Measurements from ENCODE around the gene MPL. TPM values are rescaled to one million over a fixed set of nuclear protein-coding genes. Genes with fewer than 3 reads are reported as not detected.

MPL gene
- total RNA-seq, 2 experiments from 2014 or later, result not detected

GRCh38 chr1:43358746-43359693 is 21.4 kb downstream of the MPL start, which contains the start of gene CDC20:
CDC20 (plus strand) TSS chr1:43358981; CDS start chr1:43359216, 235 bp downstream.
- Histone ChIP-seq H3K4me3 (ENCODE audit: low read length) (peak within 1 kb of the TSS; percentile 76), H3K36me3 (ENCODE audit: insufficient read depth, low read length) (peaks cover 24% of the 10 kb centered on the region), H3K27ac (ENCODE audit: low read depth in 1 of 2, low read length in 2 of 2) (peak within 1 kb of the TSS in 1 of 2 donors; percentile 37), H3K9me3 (ENCODE audit: control insufficient read depth in 1 of 2, insufficient read depth in 1 of 2, low read length in 2 of 2) (no peaks in the 10 kb centered on the region), H3K27me3 (ENCODE audit: control insufficient read depth in 1 of 2, insufficient read depth in 2 of 2, low read length in 2 of 2) (no peaks in the 10 kb centered on the region), H3K4me1 (ENCODE audit: insufficient read depth, low read length) (peaks cover 15% of the 10 kb centered on the region)
- peak within 1 kb of the TSS; percentile 85 for H3K4me3 Mint-ChIP-seq
- H3K36me3 Mint-ChIP-seq (ENCODE audit: low read depth), result peaks cover 28% of the 10 kb centered on the region
- ChIA-PET POLR2A (interaction anchor here (0.7 to 2.6 kb wide), 11 partner anchors 8 to 291 kb away, joined by 3 to 21 read pairs (median 6); partner anchors contain the start of genes ELOVL1, HYI, KDM4A and MED8), CTCF (interaction anchor here (0.8 to 1.5 kb wide), 6 partner anchors 9 to 132 kb away, joined by 3 to 13 read pairs (median 3); partner anchors contain the start of gene ELOVL1)
- peak; percentile 99 for ATAC-seq (ENCODE audit: poor library complexity)
- no peaks in the 10 kb centered on the region for H3K9me3 Mint-ChIP-seq
- H3K27ac Mint-ChIP-seq, result peak within 1 kb of the TSS; percentile 87
- H3K4me1 Mint-ChIP-seq (ENCODE audit: low read depth), result peaks cover 19% of the 10 kb centered on the region
- peak; percentile 91 to 98 (median 96) for DNase-seq
- no peaks in the 10 kb centered on the region for H3K27me3 Mint-ChIP-seq
- no peak for TF ChIP-seq CTCF (IDR thresholded peaks at IDR 0.05)
- intact Hi-C loops (cut with DNase I, micrococcal nuclease), result loop anchor here (1.0 to 10.0 kb wide), 10 partner anchors 8 to 616 kb away; partner anchors contain the start of genes C1orf50 (in 2 of the 2), P3H1 (in 2 of the 2), ATP6V0B (in 1 of the 2) and B4GALT2 (in 1 of the 2)

GRCh38 chr1:43359696-43360095 is 22.1 kb downstream of the MPL start:
- Mint-ChIP-seq H3K9me3 (no peaks in the 10 kb centered on the region), H3K27me3 (no peaks in the 10 kb centered on the region), H3K36me3 (ENCODE audit: low read depth) (peaks cover 34% of the 10 kb centered on the region), H3K27ac (no peak overlapping the region), H3K4me1 (ENCODE audit: low read depth) (peaks cover 19% of the 10 kb centered on the region), H3K4me3 (peak overlapping the region; percentile 59)
- Histone ChIP-seq H3K27me3 (ENCODE audit: control insufficient read depth in 1 of 2, insufficient read depth in 2 of 2, low read length in 2 of 2) (no peaks in the 10 kb centered on the region), H3K36me3 (ENCODE audit: insufficient read depth, low read length) (peaks cover 31% of the 10 kb centered on the region), H3K27ac (ENCODE audit: low read depth in 1 of 2, low read length in 2 of 2) (no peak overlapping the region), H3K4me3 (ENCODE audit: low read length) (peak overlapping the region; percentile 76), H3K9me3 (ENCODE audit: control insufficient read depth in 1 of 2, insufficient read depth in 1 of 2, low read length in 2 of 2) (no peaks in the 10 kb centered on the region), H3K4me1 (ENCODE audit: insufficient read depth, low read length) (peaks cover 15% of the 10 kb centered on the region)
- no peak for TF ChIP-seq CTCF (IDR thresholded peaks at IDR 0.05)
- ATAC-seq (ENCODE audit: poor library complexity) (no peak), DNase-seq (no peak)
- intact Hi-C loops (cut with DNase I, micrococcal nuclease), result loop anchor here (2.0 to 10.0 kb wide), 9 partner anchors 29 to 677 kb away; partner anchors contain the start of genes C1orf50 (in 2 of the 2), P3H1 (in 2 of the 2), ATP6V0B (in 1 of the 2) and B4GALT2 (in 1 of the 2)
- ChIA-PET CTCF (no interaction called here), POLR2A (interaction anchor here (1.0 kb wide), 1 partner anchor 31 kb away, joined by 3 read pairs; no protein-coding TSS in a partner anchor)

- ATAC-seq (ENCODE audit: poor library complexity) (no peak), DNase-seq (no peak)
- Mint-ChIP-seq H3K4me3 (no peak overlapping the region), H3K27me3 (no peaks in the 10 kb centered on the region), H3K4me1 (ENCODE audit: low read depth) (peaks cover 27% of the 10 kb centered on the region), H3K36me3 (ENCODE audit: low read depth) (peaks cover 44% of the 10 kb centered on the region), H3K9me3 (no peaks in the 10 kb centered on the region), H3K27ac (no peak overlapping the region)
- POLR2A ChIA-PET, result interaction anchor here (0.5 to 1.0 kb wide), 2 partner anchors 21 to 30 kb away, joined by 3 read pairs; no protein-coding TSS in a partner anchor
- no peaks in the 10 kb centered on the region for H3K9me3 ChIP-seq (ENCODE audit: control insufficient read depth in 1 of 2, insufficient read depth in 1 of 2, low read length in 2 of 2)
- peaks cover 40% of the 10 kb centered on the region for H3K36me3 ChIP-seq (ENCODE audit: insufficient read depth, low read length)
- no peak overlapping the region for H3K4me3 ChIP-seq (ENCODE audit: low read length)
- intact Hi-C loops (cut with DNase I, micrococcal nuclease), result loop anchor here in 1 of 2 experiments (1.0 to 10.0 kb wide), 3 partner anchors 89 to 678 kb away; partner anchors contain the start of genes IPO13 and YBX1
- H3K4me1 ChIP-seq (ENCODE audit: insufficient read depth, low read length), result peaks cover 15% of the 10 kb centered on the region
- TF ChIP-seq CTCF (IDR thresholded peaks at IDR 0.05), result no peak
- no peaks in the 10 kb centered on the region for H3K27me3 ChIP-seq (ENCODE audit: control insufficient read depth in 1 of 2, insufficient read depth in 2 of 2, low read length in 2 of 2)
- H3K27ac ChIP-seq (ENCODE audit: low read depth in 1 of 2, low read length in 2 of 2), result no peak overlapping the region
- CTCF ChIA-PET, result no interaction called here
Observed at GRCh38 chr1:43360616-43361015, 23.0 kb downstream of the MPL start.
